Activated B cell treated with CpG ODN at 0.5 μM for 24 hours (primary cell): ENCODE results near the gene CEP295NL. TPM values are rescaled to one million over a fixed set of nuclear protein-coding genes. Genes with fewer than 3 reads are reported as not detected.

ENCODE experiments used
- ATAC-seq: fragments of 200-7000 bp; cut with Tn5 transposase; one replicate; pipeline ENCODE4 v1.10.0; 2021; ENCODE audit warnings: low read depth, mild to moderate bottlenecking, moderate library complexity
- CTCF ChIA-PET: fragments of 350-600 bp; sonication (Branson Sonifier 250); formaldehyde crosslinking; loops from one replicate; lab custom pipeline; 2021; ENCODE audit warnings: antibody characterized with exemption; lab: Charles Lee
- POLR2A ChIA-PET: fragments of 350-600 bp; sonication (Branson Sonifier 250); formaldehyde crosslinking; loops from one replicate; lab custom pipeline; 2021; ENCODE audit warnings: antibody characterized with exemption; lab: Charles Lee
- DNase-seq: peaks from one replicate; pipeline ENCODE4 v3.0.0; 2022
- H3K27ac Mint-ChIP-seq: one replicate; pipeline ENCODE4 v1.8.0; 2020; ENCODE audit warnings: mixed read lengths
- H3K27me3 Mint-ChIP-seq: one replicate; pipeline ENCODE4 v1.8.0; 2021; ENCODE audit warnings: mixed read lengths
- H3K36me3 Mint-ChIP-seq: one replicate; pipeline ENCODE4 v1.8.0; 2021; ENCODE audit warnings: low read depth, mixed read lengths
- H3K4me1 Mint-ChIP-seq: one replicate; pipeline ENCODE4 v1.8.0; 2021; ENCODE audit warnings: mixed read lengths
- H3K4me3 Mint-ChIP-seq: one replicate; pipeline ENCODE4 v1.8.0; 2020; ENCODE audit warnings: mild to moderate bottlenecking, mixed read lengths
- H3K9me3 Mint-ChIP-seq: one replicate; pipeline ENCODE4 v1.8.0; 2020; ENCODE audit warnings: mixed read lengths
- intact Hi-C: fragments of 100-400 bp; cut with micrococcal nuclease; formaldehyde crosslinking; loops from one replicate; pipeline ENCODE4 v1.15.1; 2024
- total RNA-seq: library from RNA; stranded (reverse); gene quantifications from 2 replicates; pipeline ENCODE4 v1.2.3, GENCODE V29; 2022
- TF ChIP-seq, protein P1 (sequence below): fragments of 200-600 bp; IDR thresholded peaks from one replicate; pipeline ENCODE4 v1.8.0; 2022; ENCODE audit warnings: antibody characterized with exemption, mild to moderate bottlenecking

Gene CEP295NL
- total RNA-seq, 1 donor from 2014 or later = 0.55 TPM

GRCh38 chr17:78899361-78900260 lies 3.4 kb downstream of the CEP295NL start:
- H3K4me3 Mint-ChIP-seq = no peak overlapping the region
- no peak overlapping the region for H3K27ac Mint-ChIP-seq
- no peaks in the 10 kb centered on the region for H3K9me3 Mint-ChIP-seq
- TF ChIP-seq, protein P1, sequence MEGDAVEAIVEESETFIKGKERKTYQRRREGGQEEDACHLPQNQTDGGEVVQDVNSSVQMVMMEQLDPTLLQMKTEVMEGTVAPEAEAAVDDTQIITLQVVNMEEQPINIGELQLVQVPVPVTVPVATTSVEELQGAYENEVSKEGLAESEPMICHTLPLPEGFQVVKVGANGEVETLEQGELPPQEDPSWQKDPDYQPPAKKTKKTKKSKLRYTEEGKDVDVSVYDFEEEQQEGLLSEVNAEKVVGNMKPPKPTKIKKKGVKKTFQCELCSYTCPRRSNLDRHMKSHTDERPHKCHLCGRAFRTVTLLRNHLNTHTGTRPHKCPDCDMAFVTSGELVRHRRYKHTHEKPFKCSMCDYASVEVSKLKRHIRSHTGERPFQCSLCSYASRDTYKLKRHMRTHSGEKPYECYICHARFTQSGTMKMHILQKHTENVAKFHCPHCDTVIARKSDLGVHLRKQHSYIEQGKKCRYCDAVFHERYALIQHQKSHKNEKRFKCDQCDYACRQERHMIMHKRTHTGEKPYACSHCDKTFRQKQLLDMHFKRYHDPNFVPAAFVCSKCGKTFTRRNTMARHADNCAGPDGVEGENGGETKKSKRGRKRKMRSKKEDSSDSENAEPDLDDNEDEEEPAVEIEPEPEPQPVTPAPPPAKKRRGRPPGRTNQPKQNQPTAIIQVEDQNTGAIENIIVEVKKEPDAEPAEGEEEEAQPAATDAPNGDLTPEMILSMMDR = no peak
- intact Hi-C loops = no loop called here
- DNase-seq (no peak), ATAC-seq (no peak)
- H3K4me1 Mint-ChIP-seq = no peaks in the 10 kb centered on the region
- no peaks in the 10 kb centered on the region for H3K27me3 Mint-ChIP-seq
- CTCF ChIA-PET = interaction anchor here (1.3 kb wide), 1 partner anchor 33 kb away, joined by 4 read pairs; no protein-coding TSS in a partner anchor
- POLR2A ChIA-PET = no interaction called here
- no peaks in the 10 kb centered on the region for H3K36me3 Mint-ChIP-seq

GRCh38 chr17:78898947-78899346 lies 4.1 kb downstream of the CEP295NL start:
- Mint-ChIP-seq H3K9me3 (no peaks in the 10 kb centered on the region), H3K27ac (no peak overlapping the region), H3K36me3 (no peaks in the 10 kb centered on the region), H3K27me3 (no peaks in the 10 kb centered on the region), H3K4me1 (no peaks in the 10 kb centered on the region), H3K4me3 (no peak overlapping the region)
- TF ChIP-seq, protein P1 = no peak
- no peak for ATAC-seq
- ChIA-PET CTCF (interaction anchor here (1.3 kb wide), 1 partner anchor 32 kb away, joined by 4 read pairs; no protein-coding TSS in a partner anchor), POLR2A (no interaction called here)
- intact Hi-C loops = no loop called here
- DNase-seq = no peak

GRCh38 chr17:78898075-78898836 lies 4.7 kb downstream of the CEP295NL start:
- ATAC-seq (no peak), DNase-seq (no peak)
- Mint-ChIP-seq H3K27ac (no peak overlapping the region), H3K36me3 (peaks cover 2% of the 10 kb centered on the region), H3K4me1 (peaks cover 6% of the 10 kb centered on the region), H3K4me3 (no peak overlapping the region), H3K27me3 (no peaks in the 10 kb centered on the region), H3K9me3 (no peaks in the 10 kb centered on the region)
- POLR2A ChIA-PET = interaction anchor here (0.6 kb wide), 1 partner anchor 63 kb away, joined by 3 read pairs; no protein-coding TSS in a partner anchor
- intact Hi-C loops = no loop called here
- CTCF ChIA-PET = interaction anchor here (1.3 kb wide), 1 partner anchor 31 kb away, joined by 4 read pairs; no protein-coding TSS in a partner anchor
- TF ChIP-seq, protein P1 = no peak

- Mint-ChIP-seq H3K27me3 (no peaks in the 10 kb centered on the region), H3K4me3 (no peak overlapping the region), H3K27ac (no peak overlapping the region), H3K9me3 (no peaks in the 10 kb centered on the region), H3K4me1 (peaks cover 12% of the 10 kb centered on the region), H3K36me3 (peaks cover 5% of the 10 kb centered on the region)
- CTCF ChIA-PET = no interaction called here
- intact Hi-C loops = no loop called here
- POLR2A ChIA-PET = interaction anchor here (0.6 kb wide), 1 partner anchor 63 kb away, joined by 3 read pairs; no protein-coding TSS in a partner anchor
- TF ChIP-seq, protein P1 = no peak
- DNase-seq (no peak), ATAC-seq (no peak)
Measured at GRCh38 chr17:78897664-78898047, 5.3 kb downstream of the CEP295NL start.
